Right lobe of liver (tissue), 6 donors: Measurements from ENCODE around the gene LRBA. TPM values are rescaled to one million over a fixed set of nuclear protein-coding genes. Genes with fewer than 3 reads are reported as not detected.

ENCODE experiments used
- ATAC-seq, 4 donors: fragments of 200-7000 bp; cut with Tn5 transposase; one replicate each; pipeline ENCODE4 v1.9.1; 2020; ENCODE audit warnings: mild to moderate bottlenecking in 4 of 4, moderate library complexity in 4 of 4
- DNase-seq, 3 donors: peaks; one replicate each; pipeline ENCODE4 v3.0.0-alpha.2; 2020
- H3K27ac ChIP-seq, 3 donors: fragments of 200-600 bp; one replicate each; pipeline ENCODE4 v1.8.0; 2022
- H3K27me3 ChIP-seq, 2 donors: fragments of 200-600 bp; one replicate each; pipeline ENCODE4 v1.8.0; 2022
- H3K36me3 ChIP-seq, 4 donors: fragments of 200-600 bp; sonication (generic) in 1 of 4; one replicate each; pipeline versions ENCODE4 v1.5.1 to v1.8.0; 2017 to 2022; ENCODE audit warnings: control low read depth in 1 of 4
- H3K4me1 ChIP-seq, 4 donors: fragments of 200-600 bp; sonication (generic) in 1 of 4; one replicate each; pipeline versions ENCODE4 v1.5.1 to v1.8.0; 2017 to 2022; ENCODE audit warnings: control low read depth in 1 of 4
- H3K4me3 ChIP-seq, 3 donors: fragments of 200-600 bp; one replicate each; pipeline ENCODE4 v1.8.0; 2022
- H3K9me3 ChIP-seq, 4 donors: fragments of 200-600 bp; sonication (generic) in 1 of 4; one replicate each; pipeline versions ENCODE4 v1.5.1 to v1.8.0; 2017 to 2022; ENCODE audit warnings: control low read depth in 1 of 4
- POLR2A ChIP-seq: fragments of 450-650 bp; IDR thresholded peaks from one replicate; pipeline ENCODE4 v1.6.1; 2017; ENCODE audit warnings: antibody characterized with exemption, mild to moderate bottlenecking
- WGBS: methylation state at CpG from one replicate; pipeline ENCODE4 v1.1.6; 2018; ENCODE audit warnings: low coverage, low lambda C conversion rate; ENCODE audit not compliant: insufficient coverage; ENCODE audit errors: missing lambda C conversion rate; 5-methylcytosine and 5-hydroxymethylcytosine counted together
- intact Hi-C, 2 donors: fragments of 100-400 bp; cut with DNase I; formaldehyde crosslinking; loops; one replicate each; pipeline versions ENCODE4 v1.11.2 to v1.14.1; 2022
- total RNA-seq, 6 experiments: library from RNA; depleted of rRNA in 2 of 6; stranded (reverse); fragments of >200 nt in 2 of 6; fragmentation: NEBNext Ultra II Directional in 3 of 6; extraction: Animal tissue kit (Norgen Biotek cat#: 25700) in 3 of 6; gene quantifications; one replicate each; pipeline versions ENCODE4 v1.1.0 to v1.2.4, GENCODE V29; 2016 to 2023
- TF ChIP-seq, protein P1 (sequence below), 4 donors: fragments of 200-600 bp in 3 of 4; fragments of 450-650 bp in 1 of 4; IDR thresholded peaks; one replicate each; pipeline versions ENCODE4 v1.5.1 to v1.8.0; 2016 to 2022; ENCODE audit warnings: antibody characterized with exemption in 4 of 4, mild to moderate bottlenecking in 2 of 4
- donor health status: DM: no; HTN: yes; CAD: no.
- donor health status: DM: no; HTN: no; CAD: no.
- donor health status: DM: no; HTN: no; CAD: no.
- donor health status: DM: no; HTN: yes; CAD: no.
- donor health status: DM: no; HTN: yes; CAD: no.

LRBA gene
- total RNA-seq, 6 experiments from 2014 or later, result 18.9 to 48.1 (median 24.5) TPM

DNA sequence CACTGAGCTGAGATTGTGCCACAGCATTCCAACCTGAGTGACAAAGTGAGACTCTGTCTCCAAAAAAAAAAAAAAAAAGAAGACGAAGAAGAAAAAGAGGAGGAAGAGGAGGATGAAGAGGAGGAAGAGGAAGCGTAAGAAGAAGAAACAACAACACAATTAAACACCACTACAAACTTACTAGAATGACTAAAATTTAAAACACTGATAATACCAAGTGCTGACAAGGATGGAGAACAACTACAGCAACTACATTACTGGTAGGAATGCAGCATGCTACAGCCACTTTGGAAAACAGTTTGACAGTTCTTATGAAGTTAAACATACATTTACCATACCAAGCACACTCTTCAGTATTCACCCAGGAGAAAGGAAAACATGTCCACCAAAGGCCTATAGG is 24.1 kb downstream of the LRBA start:
- TF ChIP-seq, protein P1, sequence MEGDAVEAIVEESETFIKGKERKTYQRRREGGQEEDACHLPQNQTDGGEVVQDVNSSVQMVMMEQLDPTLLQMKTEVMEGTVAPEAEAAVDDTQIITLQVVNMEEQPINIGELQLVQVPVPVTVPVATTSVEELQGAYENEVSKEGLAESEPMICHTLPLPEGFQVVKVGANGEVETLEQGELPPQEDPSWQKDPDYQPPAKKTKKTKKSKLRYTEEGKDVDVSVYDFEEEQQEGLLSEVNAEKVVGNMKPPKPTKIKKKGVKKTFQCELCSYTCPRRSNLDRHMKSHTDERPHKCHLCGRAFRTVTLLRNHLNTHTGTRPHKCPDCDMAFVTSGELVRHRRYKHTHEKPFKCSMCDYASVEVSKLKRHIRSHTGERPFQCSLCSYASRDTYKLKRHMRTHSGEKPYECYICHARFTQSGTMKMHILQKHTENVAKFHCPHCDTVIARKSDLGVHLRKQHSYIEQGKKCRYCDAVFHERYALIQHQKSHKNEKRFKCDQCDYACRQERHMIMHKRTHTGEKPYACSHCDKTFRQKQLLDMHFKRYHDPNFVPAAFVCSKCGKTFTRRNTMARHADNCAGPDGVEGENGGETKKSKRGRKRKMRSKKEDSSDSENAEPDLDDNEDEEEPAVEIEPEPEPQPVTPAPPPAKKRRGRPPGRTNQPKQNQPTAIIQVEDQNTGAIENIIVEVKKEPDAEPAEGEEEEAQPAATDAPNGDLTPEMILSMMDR (IDR thresholded peaks at IDR 0.05), result no peak
- TF ChIP-seq POLR2A, result no peak
- intact Hi-C loops, result no loop called here
- no peaks in the 10 kb centered on the region for H3K4me1 ChIP-seq
- H3K4me3 ChIP-seq, result no peak overlapping the region
- H3K36me3 ChIP-seq, result no peaks in the 10 kb centered on the region
- no peak for DNase-seq
- WGBS, result 88% methylated on average over 1 of the region's 2 CpGs
- no peaks in the 10 kb centered on the region for H3K27me3 ChIP-seq
- no peaks in the 10 kb centered on the region for H3K9me3 ChIP-seq
- ATAC-seq, result no peak
- no peak overlapping the region for H3K27ac ChIP-seq

DNA sequence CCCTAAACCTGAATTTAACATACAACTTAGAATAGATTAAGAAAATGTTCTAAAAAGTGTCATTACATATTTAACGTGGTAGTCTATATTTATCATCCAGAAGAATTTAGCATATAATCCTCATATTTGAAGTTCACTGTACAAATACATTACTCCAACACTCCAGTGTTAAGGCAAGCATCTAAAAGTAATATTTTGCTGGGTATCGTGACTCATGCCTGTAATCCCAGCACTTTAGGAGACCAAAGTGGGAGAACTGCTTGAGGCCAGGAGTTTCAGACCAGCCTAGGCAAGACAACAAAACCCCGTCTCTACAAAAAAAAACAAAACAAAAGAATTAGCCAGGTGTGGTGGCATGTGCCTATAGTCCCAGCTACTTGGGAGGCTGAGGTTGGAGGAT is 24.8 kb downstream of the LRBA start:
- intact Hi-C loops, result no loop called here
- TF ChIP-seq, protein P1 (IDR thresholded peaks at IDR 0.05), result no peak
- TF ChIP-seq POLR2A, result no peak
- H3K4me1 ChIP-seq, result no peaks in the 10 kb centered on the region
- H3K27me3 ChIP-seq, result no peaks in the 10 kb centered on the region
- no peak overlapping the region for H3K4me3 ChIP-seq
- no peak overlapping the region for H3K27ac ChIP-seq
- no peaks in the 10 kb centered on the region for H3K36me3 ChIP-seq
- no peaks in the 10 kb centered on the region for H3K9me3 ChIP-seq
- 96% methylated on average over 3 of the region's 3 CpGs for WGBS
- ATAC-seq, result no peak
- no peak for DNase-seq

DNA sequence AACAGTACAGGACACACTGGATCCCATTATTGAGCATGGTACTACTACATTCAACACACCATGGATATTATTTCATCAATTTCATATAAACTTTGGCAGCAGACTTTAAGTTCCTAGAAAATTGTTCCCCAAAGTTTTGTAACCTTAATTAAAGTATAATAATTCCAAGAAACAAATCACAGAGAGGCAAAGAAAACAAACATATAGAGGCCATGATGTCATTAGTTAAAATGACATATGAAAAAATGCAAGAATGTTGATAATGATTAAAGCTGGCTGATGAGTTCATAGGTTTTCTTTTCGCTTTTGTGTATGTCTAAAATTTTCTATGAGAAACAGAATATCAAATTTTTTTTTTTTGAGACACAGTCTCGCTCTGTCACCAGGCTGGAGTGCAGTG is 26.8 kb downstream of the LRBA start:
- ATAC-seq (no peak), DNase-seq (no peak)
- Histone ChIP-seq H3K36me3 (no peaks in the 10 kb centered on the region), H3K27ac (no peak overlapping the region), H3K9me3 (no peaks in the 10 kb centered on the region), H3K4me1 (no peaks in the 10 kb centered on the region), H3K27me3 (no peaks in the 10 kb centered on the region), H3K4me3 (no peak overlapping the region)
- intact Hi-C loops, result no loop called here
- TF ChIP-seq, protein P1 (IDR thresholded peaks at IDR 0.05), result no peak
- TF ChIP-seq POLR2A, result no peak
- 93% methylated on average over 2 of the region's 2 CpGs for WGBS

DNA sequence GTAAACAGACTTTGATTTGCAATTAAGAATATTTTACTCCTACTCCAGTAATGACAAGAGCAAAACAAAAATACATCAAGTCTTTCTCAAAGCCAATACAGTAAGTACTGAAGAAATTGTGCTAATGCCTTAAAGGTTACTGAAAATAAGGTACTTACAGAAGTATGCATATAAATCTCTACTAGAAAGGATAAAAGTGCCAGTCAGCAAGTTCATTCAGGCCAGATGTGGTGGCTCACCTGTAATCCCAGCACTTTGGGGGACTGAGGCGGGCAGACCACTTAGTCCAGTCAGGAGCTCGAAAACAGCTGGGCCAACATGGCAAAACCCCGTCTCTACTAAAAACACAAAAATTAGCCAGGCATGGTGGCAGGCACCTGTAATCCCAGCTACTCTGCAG is 27.9 kb downstream of the LRBA start:
- no peaks in the 10 kb centered on the region for H3K4me1 ChIP-seq
- TF ChIP-seq, protein P1 (IDR thresholded peaks at IDR 0.05), result no peak
- no peak for TF ChIP-seq POLR2A
- no peak for ATAC-seq
- H3K27me3 ChIP-seq, result no peaks in the 10 kb centered on the region
- no peak overlapping the region for H3K27ac ChIP-seq
- no peak overlapping the region for H3K4me3 ChIP-seq
- DNase-seq, result no peak
- intact Hi-C loops, result no loop called here
- 100% methylated on average over 3 of the region's 3 CpGs for whole genome bisulfite sequencing
- no peaks in the 10 kb centered on the region for H3K36me3 ChIP-seq
- no peaks in the 10 kb centered on the region for H3K9me3 ChIP-seq

DNA sequence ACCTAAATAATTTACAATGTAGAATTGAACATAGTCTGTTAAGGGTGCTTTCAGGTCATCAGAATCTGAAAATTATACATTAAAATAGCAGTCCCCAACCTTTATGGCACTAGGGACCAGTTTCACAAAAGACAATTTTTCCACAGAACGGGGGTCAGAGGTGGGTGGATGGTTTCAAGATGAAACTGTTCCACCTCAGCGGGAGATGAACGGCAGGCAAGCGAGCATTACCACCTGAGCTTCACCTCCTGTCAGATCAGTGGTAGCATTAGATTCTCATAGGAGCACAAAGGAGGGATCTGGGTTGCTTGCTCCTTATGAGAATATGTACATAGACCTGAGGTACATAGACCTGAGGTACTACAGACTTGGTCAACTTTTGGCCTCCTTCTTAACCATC is 29.0 kb downstream of the LRBA start:
- intact Hi-C loops, result no loop called here
- DNase-seq (no peak), ATAC-seq (no peak)
- TF ChIP-seq, protein P1 (IDR thresholded peaks at IDR 0.05), result no peak
- no peak for TF ChIP-seq POLR2A
- Histone ChIP-seq H3K36me3 (no peaks in the 10 kb centered on the region), H3K4me1 (no peaks in the 10 kb centered on the region), H3K27me3 (no peaks in the 10 kb centered on the region), H3K9me3 (no peaks in the 10 kb centered on the region), H3K4me3 (no peak overlapping the region), H3K27ac (no peak overlapping the region)
- WGBS, result 74% methylated on average over 4 of the region's 4 CpGs
